ENCODE data around the gene CHMP3. TPM values are rescaled to one million over a fixed set of nuclear protein-coding genes. Genes with fewer than 3 reads are reported as not detected.

The CHMP3 gene
- total and polyA plus RNA-seq, 2 donors (not counting 1 experiment from before 2014, with no cell fraction given), result 73.3 to 161 TPM

GRCh38 chr2:86489542-86489941 lies 73.7 kb downstream of the CHMP3 start:
- no peak overlapping the region for H3K4me2 ChIP-seq (ENCODE audit: extremely low read depth, insufficient read depth, low read length)
- no peaks in the 10 kb centered on the region for H3K9me3 ChIP-seq (ENCODE audit: control insufficient read depth, insufficient read depth, low read depth, low read length)
- peaks cover 16% of the 10 kb centered on the region for H3K36me3 ChIP-seq (ENCODE audit: control insufficient read depth, insufficient read depth, low read length)

GRCh38 chr2:86488561-86489250 lies 74.5 kb downstream of the CHMP3 start:
- no peaks in the 10 kb centered on the region for H3K9me3 ChIP-seq (ENCODE audit: control insufficient read depth, insufficient read depth, low read depth, low read length)
- TF ChIP-seq, protein P1, sequence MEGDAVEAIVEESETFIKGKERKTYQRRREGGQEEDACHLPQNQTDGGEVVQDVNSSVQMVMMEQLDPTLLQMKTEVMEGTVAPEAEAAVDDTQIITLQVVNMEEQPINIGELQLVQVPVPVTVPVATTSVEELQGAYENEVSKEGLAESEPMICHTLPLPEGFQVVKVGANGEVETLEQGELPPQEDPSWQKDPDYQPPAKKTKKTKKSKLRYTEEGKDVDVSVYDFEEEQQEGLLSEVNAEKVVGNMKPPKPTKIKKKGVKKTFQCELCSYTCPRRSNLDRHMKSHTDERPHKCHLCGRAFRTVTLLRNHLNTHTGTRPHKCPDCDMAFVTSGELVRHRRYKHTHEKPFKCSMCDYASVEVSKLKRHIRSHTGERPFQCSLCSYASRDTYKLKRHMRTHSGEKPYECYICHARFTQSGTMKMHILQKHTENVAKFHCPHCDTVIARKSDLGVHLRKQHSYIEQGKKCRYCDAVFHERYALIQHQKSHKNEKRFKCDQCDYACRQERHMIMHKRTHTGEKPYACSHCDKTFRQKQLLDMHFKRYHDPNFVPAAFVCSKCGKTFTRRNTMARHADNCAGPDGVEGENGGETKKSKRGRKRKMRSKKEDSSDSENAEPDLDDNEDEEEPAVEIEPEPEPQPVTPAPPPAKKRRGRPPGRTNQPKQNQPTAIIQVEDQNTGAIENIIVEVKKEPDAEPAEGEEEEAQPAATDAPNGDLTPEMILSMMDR (conservative IDR thresholded peaks at IDR 0.05 in 1 of 2, IDR thresholded peaks at IDR 0.05 in 1 of 2; ENCODE audit: low read depth in 1 of 2, low read length in 2 of 2), result no peak
- no peak for TF ChIP-seq EZH2 (IDR thresholded peaks at IDR 0.05; ENCODE audit: low read length, missing control alignments)
- no peak overlapping the region for H2AFZ ChIP-seq (ENCODE audit: low read length)
- no peak overlapping the region for H3K4me2 ChIP-seq (ENCODE audit: extremely low read depth, insufficient read depth, low read length)
- no peak overlapping the region for H3K9ac ChIP-seq (ENCODE audit: insufficient read depth, low read length)
- no peak for DNase-seq (ENCODE audit: low read depth in 2 of 2)
- H3K79me2 ChIP-seq (ENCODE audit: control insufficient read depth, insufficient read depth, low read length), result no peaks in the 10 kb centered on the region
- peaks cover 16% of the 10 kb centered on the region for H3K36me3 ChIP-seq (ENCODE audit: control insufficient read depth, insufficient read depth, low read length)
- H4K20me1 ChIP-seq (ENCODE audit: control insufficient read depth, extremely low read depth, insufficient read depth, low read length), result no peaks in the 10 kb centered on the region
- H3K4me1 ChIP-seq (ENCODE audit: control insufficient read depth, extremely low read depth, insufficient read depth, low read length), result no peaks in the 10 kb centered on the region
- no peak overlapping the region for H3K27ac ChIP-seq (ENCODE audit: insufficient read depth, low read length)
- H3K4me3 ChIP-seq (replicated peaks in 1 of 4; ENCODE audit: control extremely low read depth in 1 of 4, insufficient read depth in 1 of 4, low read depth in 3 of 4, low read length in 4 of 4), result no peak overlapping the region
- H3K27me3 ChIP-seq (ENCODE audit: control insufficient read depth, insufficient read depth, low read length), result no peaks in the 10 kb centered on the region

More at GRCh38 chr2:86489542-86489941, 73.7 kb downstream of the CHMP3 start:
- Histone ChIP-seq H3K4me3 (replicated peaks in 1 of 4; ENCODE audit: control extremely low read depth in 1 of 4, insufficient read depth in 1 of 4, low read depth in 3 of 4, low read length in 4 of 4) (no peak overlapping the region), H3K79me2 (ENCODE audit: control insufficient read depth, insufficient read depth, low read length) (no peaks in the 10 kb centered on the region), H2AFZ (ENCODE audit: low read length) (no peak overlapping the region), H3K4me1 (ENCODE audit: control insufficient read depth, extremely low read depth, insufficient read depth, low read length) (no peaks in the 10 kb centered on the region), H3K27ac (ENCODE audit: insufficient read depth, low read length) (no peak overlapping the region), H3K9ac (ENCODE audit: insufficient read depth, low read length) (no peak overlapping the region), H3K27me3 (ENCODE audit: control insufficient read depth, insufficient read depth, low read length) (no peaks in the 10 kb centered on the region), H4K20me1 (ENCODE audit: control insufficient read depth, extremely low read depth, insufficient read depth, low read length) (no peaks in the 10 kb centered on the region)
- DNase-seq (ENCODE audit: low read depth in 2 of 2), result no peak
- TF ChIP-seq, protein P1 (conservative IDR thresholded peaks at IDR 0.05 in 1 of 2, IDR thresholded peaks at IDR 0.05 in 1 of 2; ENCODE audit: low read depth in 1 of 2, low read length in 2 of 2), result no peak
- no peak for TF ChIP-seq EZH2 (IDR thresholded peaks at IDR 0.05; ENCODE audit: low read length, missing control alignments)

DNA sequence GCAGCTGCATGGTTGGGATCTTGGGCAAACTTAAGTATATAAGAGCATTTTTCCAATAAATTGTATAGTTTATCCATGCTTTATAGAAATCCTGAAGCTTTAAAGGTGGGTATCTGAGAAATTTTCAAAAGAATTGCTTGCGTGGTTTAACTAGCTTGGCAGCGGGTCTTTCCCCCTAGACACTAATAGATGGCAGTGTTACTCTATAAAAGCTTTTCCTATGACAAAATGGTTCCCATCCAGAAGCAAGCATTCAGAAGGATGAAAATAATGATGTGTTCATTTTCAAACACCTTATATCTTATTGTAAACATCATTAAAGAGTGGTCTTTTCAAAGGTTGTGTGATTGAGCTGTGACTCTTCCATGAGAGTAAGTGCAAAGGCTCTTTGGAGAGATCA lies 76.2 kb downstream of the CHMP3 start:
- TF ChIP-seq, protein P1 (conservative IDR thresholded peaks at IDR 0.05 in 1 of 2, IDR thresholded peaks at IDR 0.05 in 1 of 2; ENCODE audit: low read depth in 1 of 2, low read length in 2 of 2), result no peak
- no peak for TF ChIP-seq EZH2 (IDR thresholded peaks at IDR 0.05; ENCODE audit: low read length, missing control alignments)
- no peaks in the 10 kb centered on the region for H4K20me1 ChIP-seq (ENCODE audit: control insufficient read depth, extremely low read depth, insufficient read depth, low read length)
- H3K79me2 ChIP-seq (ENCODE audit: control insufficient read depth, insufficient read depth, low read length), result no peaks in the 10 kb centered on the region
- DNase-seq (ENCODE audit: low read depth in 2 of 2), result no peak
- H3K27ac ChIP-seq (ENCODE audit: insufficient read depth, low read length), result no peak overlapping the region
- no peak overlapping the region for H3K4me3 ChIP-seq (replicated peaks in 1 of 4; ENCODE audit: control extremely low read depth in 1 of 4, insufficient read depth in 1 of 4, low read depth in 3 of 4, low read length in 4 of 4)
- no peak overlapping the region for H3K4me2 ChIP-seq (ENCODE audit: extremely low read depth, insufficient read depth, low read length)
- peaks cover 25% of the 10 kb centered on the region for H3K36me3 ChIP-seq (ENCODE audit: control insufficient read depth, insufficient read depth, low read length)
- H3K4me1 ChIP-seq (ENCODE audit: control insufficient read depth, extremely low read depth, insufficient read depth, low read length), result no peaks in the 10 kb centered on the region
- no peaks in the 10 kb centered on the region for H3K9me3 ChIP-seq (ENCODE audit: control insufficient read depth, insufficient read depth, low read depth, low read length)
- H3K9ac ChIP-seq (ENCODE audit: insufficient read depth, low read length), result no peak overlapping the region
- no peaks in the 10 kb centered on the region for H3K27me3 ChIP-seq (ENCODE audit: control insufficient read depth, insufficient read depth, low read length)
- H2AFZ ChIP-seq (ENCODE audit: low read length), result no peak overlapping the region
